Spleen (tissue), 7 donors: ENCODE results near the gene PKP4.

Experiments
- POLR2AphosphoS5 ChIP-seq, 3 donors: sonication (generic); formaldehyde crosslinking; IDR thresholded peaks; one replicate each; pipeline ENCODE4 v1.5.1; 2017; ENCODE audit warnings: antibody characterized with exemption in 3 of 3
- TF ChIP-seq, protein P1 (sequence below), 11 experiments: fragments of 200-600 bp in 7 of 11; fragments of 450-650 bp in 4 of 11; sonication (generic) in 4 of 11; IDR thresholded peaks in 8 of 11; conservative IDR thresholded peaks in 3 of 11; 1 replicate in 7 of 11; 2 replicates in 4 of 11; pipeline versions ENCODE4 v1.4.0 to v1.8.0; 2016 to 2021; ENCODE audit warnings: antibody characterized with exemption in 11 of 11, inconsistent platforms in 4 of 11, mild to moderate bottlenecking in 1 of 11
- donor health status: DM: no; HTN: no; CAD: no; lungs with moderate emphysema.
- donor health status: DM: no; HTN: no; CAD: no.
- donor health status: DM: no; HTN: no; CAD: no.

DNA sequence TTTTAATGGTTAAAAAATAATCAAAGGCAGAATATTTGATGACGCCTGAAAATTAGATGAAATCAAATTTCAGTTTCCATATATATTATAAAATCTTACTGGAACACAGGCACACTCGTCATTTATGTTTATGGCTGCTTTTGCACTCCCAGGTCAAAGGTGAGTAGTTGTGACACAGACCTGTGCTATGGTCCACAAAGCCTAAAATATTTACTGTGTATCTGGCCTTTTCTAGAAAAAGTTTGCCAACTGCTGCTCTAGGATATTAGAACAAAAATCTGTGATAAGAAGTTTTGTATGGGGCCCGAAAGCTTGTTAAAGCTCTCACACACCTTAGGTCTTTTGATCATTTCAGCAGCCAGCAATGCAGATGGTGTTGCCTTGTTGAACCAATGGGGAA, 104.3 kb downstream of the PKP4 start:
- TF ChIP-seq, protein P1, sequence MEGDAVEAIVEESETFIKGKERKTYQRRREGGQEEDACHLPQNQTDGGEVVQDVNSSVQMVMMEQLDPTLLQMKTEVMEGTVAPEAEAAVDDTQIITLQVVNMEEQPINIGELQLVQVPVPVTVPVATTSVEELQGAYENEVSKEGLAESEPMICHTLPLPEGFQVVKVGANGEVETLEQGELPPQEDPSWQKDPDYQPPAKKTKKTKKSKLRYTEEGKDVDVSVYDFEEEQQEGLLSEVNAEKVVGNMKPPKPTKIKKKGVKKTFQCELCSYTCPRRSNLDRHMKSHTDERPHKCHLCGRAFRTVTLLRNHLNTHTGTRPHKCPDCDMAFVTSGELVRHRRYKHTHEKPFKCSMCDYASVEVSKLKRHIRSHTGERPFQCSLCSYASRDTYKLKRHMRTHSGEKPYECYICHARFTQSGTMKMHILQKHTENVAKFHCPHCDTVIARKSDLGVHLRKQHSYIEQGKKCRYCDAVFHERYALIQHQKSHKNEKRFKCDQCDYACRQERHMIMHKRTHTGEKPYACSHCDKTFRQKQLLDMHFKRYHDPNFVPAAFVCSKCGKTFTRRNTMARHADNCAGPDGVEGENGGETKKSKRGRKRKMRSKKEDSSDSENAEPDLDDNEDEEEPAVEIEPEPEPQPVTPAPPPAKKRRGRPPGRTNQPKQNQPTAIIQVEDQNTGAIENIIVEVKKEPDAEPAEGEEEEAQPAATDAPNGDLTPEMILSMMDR (IDR thresholded peaks at IDR 0.05 in 8 of 11, conservative IDR thresholded peaks at IDR 0.05 in 3 of 11) = no peak
- TF ChIP-seq POLR2AphosphoS5 (IDR thresholded peaks at IDR 0.05) = no peak
